ENCODE measurements around the gene DLGAP1. TPM values are rescaled to one million over a fixed set of nuclear protein-coding genes. Genes with fewer than 3 reads are reported as not detected.
A peak's percentile ranks its signal among the peaks of the same experiment; 100 is the strongest.

The DLGAP1 gene
- total and polyA plus RNA-seq, 2 of the 13 experiments (the other 11 are each of a cell fraction or from before 2014, with no cell fraction given) = 0.01 TPM; not detected in 1

GRCh38 chr18:3447895-3448837 is 1006.9 kb downstream of the DLGAP1 start:
- Histone ChIP-seq H3K36me3 (replicated peaks in 1 of 2; ENCODE audit: control insufficient read depth in 1 of 2, insufficient read depth in 2 of 2, low read length in 2 of 2) (no peaks in the 10 kb centered on the region), H3K4me3 (replicated peaks in 1 of 3; ENCODE audit: insufficient read depth in 1 of 3, low read depth in 2 of 3, low read length in 3 of 3) (peak overlapping the region; percentile 68 to 93 (median 93)), H3K4me1 (ENCODE audit: insufficient read depth, low read length) (peaks cover 19% of the 10 kb centered on the region), H3K27ac (ENCODE audit: extremely low read length, insufficient read depth, low read length) (peak overlapping the region; percentile 88), H3K79me2 (ENCODE audit: insufficient read depth, low read length) (peaks cover 43% of the 10 kb centered on the region), H3K27me3 (ENCODE audit: control insufficient read depth in 1 of 2, insufficient read depth in 2 of 2, low read length in 2 of 2) (no peaks in the 10 kb centered on the region; a peak in 1 of 5 replicates), H3K4me2 (ENCODE audit: low read depth, low read length) (peak overlapping the region; percentile 99), H3K9me3 (ENCODE audit: low read length) (no peaks in the 10 kb centered on the region), H3K9ac (ENCODE audit: insufficient read depth, low read depth, low read length) (peak overlapping the region; percentile 96), H4K20me1 (ENCODE audit: insufficient read depth, low read length) (peaks cover 4% of the 10 kb centered on the region), H2AFZ (ENCODE audit: low read length) (no peak overlapping the region)
- ATAC-seq (peak; percentile 85), DNase-seq (ENCODE audit: low spot score) (peak; percentile 93), FAIRE-seq (peak; percentile 21)
- ChIA-PET CTCF (ENCODE audit: low intra/inter-chr PET ratio, low total read pairs) (no interaction called here), POLR2A (interaction anchor here (0.7 to 3.1 kb wide), 12 partner anchors 9 to 217 kb away, joined by 3 to 31 read pairs (median 6); no protein-coding TSS in a partner anchor)
- intact Hi-C loops (cut with micrococcal nuclease; ENCODE audit: unreplicated experiment) = loop anchor here (2.0 kb wide), 2 partner anchors 147 to 217 kb away; no protein-coding TSS in a partner anchor
- WGBS (ENCODE audit: low lambda C conversion rate) = 1% methylated on average over 34 of the region's 63 CpGs
- in situ Hi-C loops (cut with HindIII; ENCODE audit: extremely low pct_ligation_motif_present, low pct_unique_long_range_greater_than_20kb) = no loop called here
- BruUV-seq (replicated peaks) = no TSS peak
- TF ChIP-seq REL (CRISPR knock-in tag; conservative IDR thresholded peaks at IDR 0.05) (peak; percentile 84; the same call in 1 of the 2 replicates), ZNF770 (CRISPR knock-in tag; IDR thresholded peaks at IDR 0.05) (peak; percentile 38), TCF7 (IDR thresholded peaks at IDR 0.05; ENCODE audit: low read depth) (peak; percentile 80), PCBP2 (optimal IDR thresholded peaks at IDR 0.05; ENCODE audit: low read depth, low read length, poor library complexity, severe bottlenecking) (no peak), ZBTB14 (CRISPR knock-in tag; IDR thresholded peaks at IDR 0.05) (no peak), DNMT3B (CRISPR knock-in tag; conservative IDR thresholded peaks at IDR 0.05) (no peak), CBX1 (IDR thresholded peaks at IDR 0.05; ENCODE audit: low read depth) (peak; percentile 94), ZNF576 (CRISPR knock-in tag; IDR thresholded peaks at IDR 0.05) (0 out of 2 replicates have a peak, but pooled peaks have one; percentile 52), TFE3 (CRISPR knock-in tag; IDR thresholded peaks at IDR 0.05) (peak; percentile 80), TFAP4 (IDR thresholded peaks at IDR 0.05; ENCODE audit: borderline replicate concordance, low read depth) (peak; percentile 99), ZBTB20 (CRISPR knock-in tag; IDR thresholded peaks at IDR 0.05; ENCODE audit: borderline replicate concordance, low read depth) (peak; percentile 89), ZFP36 (IDR thresholded peaks at IDR 0.05; ENCODE audit: borderline replicate concordance, low read depth, low read length, partially characterized antibody) (no peak), PREB (CRISPR knock-in tag; IDR thresholded peaks at IDR 0.05) (no peak), ZNF556 (CRISPR knock-in tag; IDR thresholded peaks at IDR 0.05; ENCODE audit: borderline replicate concordance) (0 out of 2 replicates have a peak, but pooled peaks have one; percentile 63)

Measured in HepG2 (cell line).